ENCODE measurements around the gene DIP2A. TPM values are rescaled to one million over a fixed set of nuclear protein-coding genes. Genes with fewer than 3 reads are reported as not detected.

Gene DIP2A
- total RNA-seq, 2 donors from 2014 or later, result 44.2 to 82.2 TPM

GRCh38 chr21:46434322-46434958 is 24.3 kb upstream of the DIP2A start:
- peaks cover 0 to 14% of the 10 kb centered on the region in 2 donors for H3K36me3 ChIP-seq
- H3K27me3 ChIP-seq (replicated peaks; ENCODE audit: insufficient read depth), result no peaks in the 10 kb centered on the region
- no peak for DNase-seq (ENCODE audit: low spot score)
- no peak overlapping the region for H3K4me3 ChIP-seq
- H3K9me3 ChIP-seq, result no peaks in the 10 kb centered on the region
- no peak for TF ChIP-seq POLR2A (IDR thresholded peaks at IDR 0.05)
- TF ChIP-seq POLR2AphosphoS5 (IDR thresholded peaks at IDR 0.05), result no peak
- TF ChIP-seq CTCF (IDR thresholded peaks at IDR 0.05), result no peak
- H3K4me1 ChIP-seq (replicated peaks), result no peaks in the 10 kb centered on the region
- WGBS, result 96% methylated on average over 23 of the region's 23 CpGs
- intact Hi-C loops (cut with DNase I), result no loop called here
- H3K27ac ChIP-seq, result no peak overlapping the region

GRCh38 chr21:46435786-46436227 is 22.9 kb upstream of the DIP2A start:
- H3K27ac ChIP-seq, result no peak overlapping the region
- no peaks in the 10 kb centered on the region for H3K9me3 ChIP-seq
- intact Hi-C loops (cut with DNase I), result no loop called here
- DNase-seq (ENCODE audit: low spot score), result no peak
- H3K36me3 ChIP-seq, result peaks cover 0 to 10% of the 10 kb centered on the region in 2 donors
- no peaks in the 10 kb centered on the region for H3K27me3 ChIP-seq (replicated peaks; ENCODE audit: insufficient read depth)
- H3K4me1 ChIP-seq (replicated peaks), result no peaks in the 10 kb centered on the region
- no peak for TF ChIP-seq CTCF (IDR thresholded peaks at IDR 0.05)
- no peak for TF ChIP-seq POLR2AphosphoS5 (IDR thresholded peaks at IDR 0.05)
- no peak for TF ChIP-seq POLR2A (IDR thresholded peaks at IDR 0.05)
- 97% methylated on average over 29 of the region's 29 CpGs for WGBS
- H3K4me3 ChIP-seq, result no peak overlapping the region

GRCh38 chr21:46436621-46437020 is 22.1 kb upstream of the DIP2A start:
- H3K27me3 ChIP-seq (replicated peaks; ENCODE audit: insufficient read depth), result no peaks in the 10 kb centered on the region
- DNase-seq (ENCODE audit: low spot score), result no peak
- no peaks in the 10 kb centered on the region for H3K9me3 ChIP-seq
- no peaks in the 10 kb centered on the region for H3K4me1 ChIP-seq (replicated peaks)
- peaks cover 0 to 9% of the 10 kb centered on the region in 2 donors for H3K36me3 ChIP-seq
- TF ChIP-seq CTCF (IDR thresholded peaks at IDR 0.05), result no peak
- TF ChIP-seq POLR2A (IDR thresholded peaks at IDR 0.05), result no peak
- TF ChIP-seq POLR2AphosphoS5 (IDR thresholded peaks at IDR 0.05), result no peak
- H3K27ac ChIP-seq, result no peak overlapping the region
- WGBS, result 72% methylated on average over 15 of the region's 15 CpGs
- intact Hi-C loops (cut with DNase I), result no loop called here
- no peak overlapping the region for H3K4me3 ChIP-seq

GRCh38 chr21:46437096-46437498 is 21.6 kb upstream of the DIP2A start:
- H3K9me3 ChIP-seq, result no peaks in the 10 kb centered on the region
- intact Hi-C loops (cut with DNase I), result no loop called here
- H3K27ac ChIP-seq, result no peak overlapping the region
- DNase-seq (ENCODE audit: low spot score), result no peak
- no peaks in the 10 kb centered on the region for H3K27me3 ChIP-seq (replicated peaks; ENCODE audit: insufficient read depth)
- WGBS, result 80% methylated on average over 13 of the region's 13 CpGs
- H3K36me3 ChIP-seq, result peaks cover 0 to 9% of the 10 kb centered on the region in 2 donors
- H3K4me1 ChIP-seq (replicated peaks), result no peaks in the 10 kb centered on the region
- no peak overlapping the region for H3K4me3 ChIP-seq
- TF ChIP-seq CTCF (IDR thresholded peaks at IDR 0.05) (no peak), POLR2AphosphoS5 (IDR thresholded peaks at IDR 0.05) (no peak), POLR2A (IDR thresholded peaks at IDR 0.05) (no peak)

GRCh38 chr21:46437511-46437910 is 21.2 kb upstream of the DIP2A start:
- intact Hi-C loops (cut with DNase I), result no loop called here
- Histone ChIP-seq H3K9me3 (no peaks in the 10 kb centered on the region), H3K4me3 (no peak overlapping the region), H3K27ac (no peak overlapping the region), H3K4me1 (replicated peaks) (no peaks in the 10 kb centered on the region), H3K36me3 (peaks cover 0 to 9% of the 10 kb centered on the region in 2 donors), H3K27me3 (replicated peaks; ENCODE audit: insufficient read depth) (no peaks in the 10 kb centered on the region)
- TF ChIP-seq POLR2A (IDR thresholded peaks at IDR 0.05) (no peak), POLR2AphosphoS5 (IDR thresholded peaks at IDR 0.05) (no peak), CTCF (IDR thresholded peaks at IDR 0.05) (no peak)
- 77% methylated on average over 13 of the region's 13 CpGs for WGBS
- no peak for DNase-seq (ENCODE audit: low spot score)
